ENCODE measurements around the gene ADAP1. TPM values are rescaled to one million over a fixed set of nuclear protein-coding genes. Genes with fewer than 3 reads are reported as not detected.
"Not testable (repeated sequence)": the region's sequence is repeated elsewhere in the genome, so short reads cannot be mapped to it uniquely, and the experiment has no call there.

The ADAP1 gene
- polyA plus RNA-seq, 3 donors = 49.1 to 117 (median 72.2) TPM

DNA sequence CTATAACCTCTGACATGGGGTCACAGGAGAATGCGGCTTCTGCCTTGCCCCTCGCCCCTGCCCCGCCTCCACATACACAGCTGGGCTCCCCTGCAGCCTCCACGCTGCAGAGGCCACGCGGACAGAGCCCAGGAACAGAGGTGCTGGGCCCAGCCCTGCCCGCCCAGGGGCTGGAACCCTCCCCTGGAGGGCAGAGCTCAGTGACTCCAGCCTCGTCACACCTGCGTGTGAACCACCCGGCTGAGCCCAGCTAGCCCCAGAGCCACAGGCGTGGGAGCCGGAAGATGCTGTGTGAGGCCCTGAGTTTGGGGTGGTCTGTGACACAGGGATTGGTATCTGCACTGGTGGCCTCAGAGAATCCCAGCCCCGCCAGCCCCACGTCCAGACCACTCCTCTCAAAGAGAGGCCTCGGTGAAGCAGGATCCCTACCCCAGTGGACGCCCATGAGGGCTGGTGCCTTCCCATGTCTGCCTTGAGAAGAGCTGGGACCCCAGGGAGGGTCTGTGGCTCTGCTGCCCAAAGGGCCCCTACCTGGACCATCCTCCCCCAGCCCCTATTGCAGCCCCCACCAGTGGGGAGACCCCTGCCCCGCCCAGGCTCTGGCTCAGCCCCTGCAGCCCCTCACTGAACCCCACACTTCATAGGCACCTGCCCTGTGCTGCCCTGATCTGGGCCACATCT lies 8.1 kb upstream of the ADAP1 start:
- Histone ChIP-seq H3K4me3 (replicated peaks in 1 of 3; ENCODE audit: low read depth in 2 of 3, low read length in 3 of 3) (no peak overlapping the region), H2AFZ (ENCODE audit: insufficient read depth, low read depth, low read length, poor library complexity, severe bottlenecking) (no peak overlapping the region), H3K27me3 (ENCODE audit: control insufficient read depth in 2 of 2, insufficient read depth in 2 of 2, low read length in 2 of 2) (no peaks in the 10 kb centered on the region), H3K9ac (ENCODE audit: insufficient read depth, low read length, poor library complexity, severe bottlenecking) (no peak overlapping the region), H4K20me1 (ENCODE audit: insufficient read depth, low read length) (peaks cover 43% of the 10 kb centered on the region), H3K4me2 (replicated peaks; ENCODE audit: extremely low read depth, low read length, poor library complexity, severe bottlenecking) (peak overlapping the region; percentile 68), H3K9me3 (replicated peaks in 1 of 2; ENCODE audit: control insufficient read depth in 1 of 2, insufficient read depth in 1 of 2, low read length in 2 of 2) (no peaks in the 10 kb centered on the region), H3K79me2 (ENCODE audit: insufficient read depth, low read length) (peaks cover 10% of the 10 kb centered on the region), H3K27ac (ENCODE audit: low read depth in 1 of 2, low read length in 2 of 2) (no peak overlapping the region), H3K4me1 (ENCODE audit: control insufficient read depth in 1 of 2, insufficient read depth in 2 of 2, low read length in 2 of 2) (peaks cover 97 to 100% of the 10 kb centered on the region in 2 donors), H3K36me3 (replicated peaks in 1 of 2; ENCODE audit: control insufficient read depth in 1 of 2, insufficient read depth in 2 of 2, low read length in 2 of 2) (peaks cover 10 to 11% of the 10 kb centered on the region in 2 donors)
- 94% methylated on average over 8 of the region's 17 CpGs for WGBS (ENCODE audit: insufficient coverage)
- Mint-ChIP-seq H3K27ac (peak overlapping the region in 1 of 7 donors; percentile 16), H3K4me1 (peaks cover 88% of the 10 kb centered on the region), H3K27me3 (ENCODE audit: low read depth in 3 of 3) (peaks cover 1 to 6% (median 4%) of the 10 kb centered on the region in 3 donors), H3K36me3 (peaks cover 14 to 17% of the 10 kb centered on the region in 2 donors), H3K4me3 (peak overlapping the region in 1 of 2 donors; percentile 30), H3K9me3 (no peaks in the 10 kb centered on the region)
- TF ChIP-seq, protein P1, sequence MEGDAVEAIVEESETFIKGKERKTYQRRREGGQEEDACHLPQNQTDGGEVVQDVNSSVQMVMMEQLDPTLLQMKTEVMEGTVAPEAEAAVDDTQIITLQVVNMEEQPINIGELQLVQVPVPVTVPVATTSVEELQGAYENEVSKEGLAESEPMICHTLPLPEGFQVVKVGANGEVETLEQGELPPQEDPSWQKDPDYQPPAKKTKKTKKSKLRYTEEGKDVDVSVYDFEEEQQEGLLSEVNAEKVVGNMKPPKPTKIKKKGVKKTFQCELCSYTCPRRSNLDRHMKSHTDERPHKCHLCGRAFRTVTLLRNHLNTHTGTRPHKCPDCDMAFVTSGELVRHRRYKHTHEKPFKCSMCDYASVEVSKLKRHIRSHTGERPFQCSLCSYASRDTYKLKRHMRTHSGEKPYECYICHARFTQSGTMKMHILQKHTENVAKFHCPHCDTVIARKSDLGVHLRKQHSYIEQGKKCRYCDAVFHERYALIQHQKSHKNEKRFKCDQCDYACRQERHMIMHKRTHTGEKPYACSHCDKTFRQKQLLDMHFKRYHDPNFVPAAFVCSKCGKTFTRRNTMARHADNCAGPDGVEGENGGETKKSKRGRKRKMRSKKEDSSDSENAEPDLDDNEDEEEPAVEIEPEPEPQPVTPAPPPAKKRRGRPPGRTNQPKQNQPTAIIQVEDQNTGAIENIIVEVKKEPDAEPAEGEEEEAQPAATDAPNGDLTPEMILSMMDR (IDR thresholded peaks at IDR 0.05) = no peak
- no peak for DNase-seq
- intact Hi-C loops (cut with micrococcal nuclease) = no loop called here

DNA sequence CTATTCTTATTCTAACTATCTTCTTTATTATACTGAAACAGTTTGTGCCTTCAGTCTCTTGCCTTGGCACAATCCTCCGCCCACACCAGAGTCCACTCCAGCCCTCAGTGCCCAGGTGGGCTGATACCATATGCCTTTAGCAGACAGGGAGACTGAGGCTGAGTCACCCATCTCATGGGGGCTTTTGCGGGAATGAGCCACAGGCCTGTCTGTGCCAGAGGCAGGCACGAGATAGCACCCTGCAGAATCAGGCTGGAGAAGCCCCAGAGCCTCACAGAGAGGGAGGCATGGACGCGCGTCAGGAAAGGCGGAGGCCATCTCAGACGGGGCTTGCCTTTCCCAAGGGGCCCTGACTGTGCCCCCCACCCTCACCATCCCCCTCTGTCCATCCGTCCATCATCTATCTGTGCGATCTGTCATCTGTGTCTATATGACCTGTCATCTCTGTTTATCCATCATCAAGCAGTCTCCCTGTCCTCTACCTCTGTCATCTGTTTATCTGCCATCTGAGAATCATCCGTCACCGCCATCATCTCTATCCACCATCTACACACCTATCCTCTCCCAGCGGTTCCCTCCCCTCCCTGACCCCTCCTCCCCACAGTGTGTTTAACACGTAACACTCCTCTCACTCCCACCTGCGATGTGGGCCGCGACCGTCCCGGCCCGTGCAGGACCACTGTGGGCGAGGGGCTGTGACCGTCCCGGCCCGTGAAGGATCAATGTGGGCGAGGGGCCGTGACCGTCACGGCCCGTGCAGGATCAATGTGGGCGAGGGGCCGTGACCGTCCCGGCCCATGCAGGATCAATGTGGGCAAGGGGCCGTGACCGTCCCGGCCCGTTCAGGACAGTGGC lies 7.3 kb upstream of the ADAP1 start:
- no peaks in the 10 kb centered on the region for H3K9me3 Mint-ChIP-seq
- Histone ChIP-seq H2AFZ (ENCODE audit: insufficient read depth, low read depth, low read length, poor library complexity, severe bottlenecking) (no peak overlapping the region), H3K9ac (ENCODE audit: insufficient read depth, low read length, poor library complexity, severe bottlenecking) (no peak overlapping the region), H3K9me3 (replicated peaks in 1 of 2; ENCODE audit: control insufficient read depth in 1 of 2, insufficient read depth in 1 of 2, low read length in 2 of 2) (no peaks in the 10 kb centered on the region), H3K79me2 (ENCODE audit: insufficient read depth, low read length) (peaks cover 2% of the 10 kb centered on the region), H3K4me3 (replicated peaks in 1 of 3; ENCODE audit: low read depth in 2 of 3, low read length in 3 of 3) (no peak overlapping the region), H4K20me1 (ENCODE audit: insufficient read depth, low read length) (peaks cover 35% of the 10 kb centered on the region), H3K4me2 (replicated peaks; ENCODE audit: extremely low read depth, low read length, poor library complexity, severe bottlenecking) (no peak overlapping the region), H3K36me3 (replicated peaks in 1 of 2; ENCODE audit: control insufficient read depth in 1 of 2, insufficient read depth in 2 of 2, low read length in 2 of 2) (peaks cover 3% of the 10 kb centered on the region in 2 donors), H3K4me1 (ENCODE audit: control insufficient read depth in 1 of 2, insufficient read depth in 2 of 2, low read length in 2 of 2) (peaks cover 99 to 100% of the 10 kb centered on the region in 2 donors), H3K27me3 (ENCODE audit: control insufficient read depth in 2 of 2, insufficient read depth in 2 of 2, low read length in 2 of 2) (no peaks in the 10 kb centered on the region), H3K27ac (ENCODE audit: low read depth in 1 of 2, low read length in 2 of 2) (no peak overlapping the region)
- peaks cover 6 to 9% of the 10 kb centered on the region in 2 donors for H3K36me3 Mint-ChIP-seq
- H3K27ac Mint-ChIP-seq = no peak overlapping the region
- TF ChIP-seq, protein P1 (IDR thresholded peaks at IDR 0.05) = no peak
- intact Hi-C loops (cut with micrococcal nuclease) = no loop called here
- WGBS (ENCODE audit: insufficient coverage) = 95% methylated on average over 35 of the region's 37 CpGs
- H3K4me1 Mint-ChIP-seq = peaks cover 88% of the 10 kb centered on the region
- peak overlapping the region in 1 of 2 donors; percentile 59 for H3K4me3 Mint-ChIP-seq
- H3K27me3 Mint-ChIP-seq (ENCODE audit: low read depth in 3 of 3) = peaks cover 1 to 6% (median 4%) of the 10 kb centered on the region in 3 donors
- DNase-seq = no peak

DNA sequence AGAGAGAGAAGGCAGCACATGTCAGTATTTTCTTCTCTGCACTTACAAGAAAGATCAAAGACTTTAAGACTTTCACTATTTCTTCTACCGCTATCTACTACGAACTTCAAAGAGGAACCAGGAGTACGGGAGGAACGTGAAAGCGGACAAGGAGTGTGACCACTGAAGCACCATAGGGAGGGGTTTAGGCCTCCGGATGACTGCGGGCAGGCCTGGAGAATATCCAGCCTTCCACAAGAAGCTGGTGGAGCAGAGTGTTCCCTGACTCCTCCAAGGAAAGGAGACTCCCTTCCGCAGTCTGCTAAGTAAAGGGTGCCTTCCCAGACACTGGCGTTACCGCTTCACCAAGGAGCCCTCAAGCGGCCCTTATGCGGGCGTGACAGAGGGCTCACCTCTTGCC lies 6.5 kb upstream of the ADAP1 start:
- H3K9ac ChIP-seq (ENCODE audit: insufficient read depth, low read length, poor library complexity, severe bottlenecking); intact Hi-C loops (cut with micrococcal nuclease); H2AFZ ChIP-seq (ENCODE audit: insufficient read depth, low read depth, low read length, poor library complexity, severe bottlenecking); H3K9me3 ChIP-seq (replicated peaks in 1 of 2; ENCODE audit: control insufficient read depth in 1 of 2, insufficient read depth in 1 of 2, low read length in 2 of 2); H3K36me3 ChIP-seq (replicated peaks in 1 of 2; ENCODE audit: control insufficient read depth in 1 of 2, insufficient read depth in 2 of 2, low read length in 2 of 2); H3K9me3 Mint-ChIP-seq; H3K27me3 Mint-ChIP-seq (ENCODE audit: low read depth in 3 of 3); H3K36me3 Mint-ChIP-seq; H3K27me3 ChIP-seq (ENCODE audit: control insufficient read depth in 2 of 2, insufficient read depth in 2 of 2, low read length in 2 of 2); H3K79me2 ChIP-seq (ENCODE audit: insufficient read depth, low read length); H3K27ac ChIP-seq (ENCODE audit: low read depth in 1 of 2, low read length in 2 of 2): not testable (repeated sequence)
- WGBS (ENCODE audit: insufficient coverage) = no CpG with 5 or more reads among the region's 13 CpGs
- H3K4me1 ChIP-seq (ENCODE audit: control insufficient read depth in 1 of 2, insufficient read depth in 2 of 2, low read length in 2 of 2) = peaks cover 96 to 100% of the 10 kb centered on the region in 2 donors
- peak overlapping the region; percentile 14 for H3K4me2 ChIP-seq (replicated peaks; ENCODE audit: extremely low read depth, low read length, poor library complexity, severe bottlenecking)
- peak overlapping the region in 2 of 7 donors; percentile 22 to 83 for H3K27ac Mint-ChIP-seq
- H3K4me3 ChIP-seq (replicated peaks in 1 of 3; ENCODE audit: low read depth in 2 of 3, low read length in 3 of 3) = peak overlapping the region in 1 of 3 experiments; percentile 1
- H4K20me1 ChIP-seq (ENCODE audit: insufficient read depth, low read length) = peaks cover 27% of the 10 kb centered on the region
- H3K4me3 Mint-ChIP-seq = peak overlapping the region; percentile 49 to 72
- peaks cover 82% of the 10 kb centered on the region for H3K4me1 Mint-ChIP-seq
- DNase-seq = peak in 1 of 3 donors; percentile 39
